Measurements from ENCODE around the gene POU2F2. TPM values are rescaled to one million over a fixed set of nuclear protein-coding genes. Genes with fewer than 3 reads are reported as not detected.
A peak's percentile ranks its signal among the peaks of the same experiment; 100 is the strongest.

POU2F2 gene
- total RNA-seq, 4 donors from 2014 or later: 0.56 to 3.2 (median 1.5) TPM

- DNase-seq (ENCODE audit: low spot score) (no peak), ATAC-seq (ENCODE audit: low FRiP score) (no peak)
- TF ChIP-seq CTCF (IDR thresholded peaks at IDR 0.05): no peak
These were observed 23.6 kb upstream of the POU2F2 start for GRCh38 chr19:42155796-42156195.

- ATAC-seq (ENCODE audit: low FRiP score) (peak; percentile 18), DNase-seq (ENCODE audit: low spot score) (no peak)
- no peak for TF ChIP-seq CTCF (IDR thresholded peaks at IDR 0.05)
These were observed 22.5 kb upstream of the POU2F2 start for GRCh38 chr19:42154471-42155323.

GRCh38 chr19:42153672-42154433 is 21.6 kb upstream of the POU2F2 start:
- DNase-seq (ENCODE audit: low spot score) (no peak), ATAC-seq (ENCODE audit: low FRiP score) (no peak)
- TF ChIP-seq CTCF (IDR thresholded peaks at IDR 0.05): no peak

- DNase-seq (ENCODE audit: low spot score): no peak
- TF ChIP-seq CTCF (IDR thresholded peaks at IDR 0.05): no peak
- ATAC-seq (ENCODE audit: low FRiP score): no peak
These were observed 20.8 kb upstream of the POU2F2 start for GRCh38 chr19:42152910-42153671.

- ATAC-seq (ENCODE audit: low FRiP score) (no peak), DNase-seq (ENCODE audit: low spot score) (no peak)
- no peak for TF ChIP-seq CTCF (IDR thresholded peaks at IDR 0.05)
These were observed 19.8 kb upstream of the POU2F2 start for GRCh38 chr19:42151782-42152684.

- TF ChIP-seq CTCF (IDR thresholded peaks at IDR 0.05): no peak
- DNase-seq (ENCODE audit: low spot score) (no peak), ATAC-seq (ENCODE audit: low FRiP score) (no peak)
These were observed 18.7 kb upstream of the POU2F2 start for GRCh38 chr19:42150911-42151361.
